HFF-Myc (cell line): ENCODE data around the gene SMURF2.

ENCODE experiments used
- DNase-seq: peaks from one replicate; pipeline ENCODE4 v3.0.0-alpha.2; 2011; ENCODE audit warnings: low read depth; ENCODE audit errors: extremely low read depth
- H3K4me3 ChIP-seq: replicated peaks from 2 replicates; pipeline ENCODE4 v1.5.1; 2011; ENCODE audit warnings: low read depth, mild to moderate bottlenecking, control low read depth, low read length
- TF ChIP-seq, protein P1 (sequence below): IDR thresholded peaks from 2 replicates; pipeline ENCODE4 v1.5.1; 2012; ENCODE audit warnings: mild to moderate bottlenecking, low read depth, low read length, control low read depth; ENCODE audit errors: missing control alignments

SMURF2 gene

DNA sequence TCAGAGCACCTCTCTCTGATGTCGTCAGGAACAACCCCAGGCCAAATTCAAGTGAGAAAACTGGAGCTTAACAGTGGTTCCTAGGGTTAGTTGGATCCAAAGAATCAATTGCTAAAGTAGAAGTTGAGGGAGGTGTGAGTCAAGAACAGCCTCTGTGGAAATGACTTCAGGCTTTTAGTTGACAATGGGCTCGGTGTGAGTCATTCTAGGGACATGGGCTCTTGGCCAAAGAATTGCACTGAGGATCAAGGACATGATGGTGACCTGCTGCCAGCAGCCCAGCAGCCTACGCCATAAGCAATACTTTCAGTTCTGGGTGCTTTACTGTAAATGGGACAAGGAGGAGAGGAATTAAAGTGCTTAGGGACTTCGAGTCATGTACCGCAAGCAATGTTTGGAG is 32.1 kb upstream of the SMURF2 start:
- H3K4me3 ChIP-seq: no peak overlapping the region
- no peak for DNase-seq
- TF ChIP-seq, protein P1, sequence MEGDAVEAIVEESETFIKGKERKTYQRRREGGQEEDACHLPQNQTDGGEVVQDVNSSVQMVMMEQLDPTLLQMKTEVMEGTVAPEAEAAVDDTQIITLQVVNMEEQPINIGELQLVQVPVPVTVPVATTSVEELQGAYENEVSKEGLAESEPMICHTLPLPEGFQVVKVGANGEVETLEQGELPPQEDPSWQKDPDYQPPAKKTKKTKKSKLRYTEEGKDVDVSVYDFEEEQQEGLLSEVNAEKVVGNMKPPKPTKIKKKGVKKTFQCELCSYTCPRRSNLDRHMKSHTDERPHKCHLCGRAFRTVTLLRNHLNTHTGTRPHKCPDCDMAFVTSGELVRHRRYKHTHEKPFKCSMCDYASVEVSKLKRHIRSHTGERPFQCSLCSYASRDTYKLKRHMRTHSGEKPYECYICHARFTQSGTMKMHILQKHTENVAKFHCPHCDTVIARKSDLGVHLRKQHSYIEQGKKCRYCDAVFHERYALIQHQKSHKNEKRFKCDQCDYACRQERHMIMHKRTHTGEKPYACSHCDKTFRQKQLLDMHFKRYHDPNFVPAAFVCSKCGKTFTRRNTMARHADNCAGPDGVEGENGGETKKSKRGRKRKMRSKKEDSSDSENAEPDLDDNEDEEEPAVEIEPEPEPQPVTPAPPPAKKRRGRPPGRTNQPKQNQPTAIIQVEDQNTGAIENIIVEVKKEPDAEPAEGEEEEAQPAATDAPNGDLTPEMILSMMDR: no peak

DNA sequence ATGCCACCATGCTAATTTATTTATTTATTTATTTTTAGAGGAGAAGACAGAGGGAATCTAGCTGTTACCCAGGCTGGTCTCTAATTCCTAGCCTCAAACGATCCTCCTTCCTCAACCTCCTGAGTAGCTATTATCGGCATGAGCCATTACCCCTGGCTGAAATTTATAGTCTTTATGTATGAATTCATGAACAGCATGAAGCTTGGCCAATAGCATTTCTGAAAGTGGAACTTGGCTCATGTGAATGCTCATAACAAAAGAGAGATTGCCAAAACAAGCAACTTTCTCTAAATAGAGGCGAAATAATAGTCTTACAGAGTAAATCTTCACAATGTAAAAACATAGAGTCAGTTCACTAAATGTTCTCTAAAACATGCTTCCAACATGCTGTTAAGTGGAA is 30.1 kb upstream of the SMURF2 start:
- DNase-seq: no peak
- TF ChIP-seq, protein P1: no peak

DNA sequence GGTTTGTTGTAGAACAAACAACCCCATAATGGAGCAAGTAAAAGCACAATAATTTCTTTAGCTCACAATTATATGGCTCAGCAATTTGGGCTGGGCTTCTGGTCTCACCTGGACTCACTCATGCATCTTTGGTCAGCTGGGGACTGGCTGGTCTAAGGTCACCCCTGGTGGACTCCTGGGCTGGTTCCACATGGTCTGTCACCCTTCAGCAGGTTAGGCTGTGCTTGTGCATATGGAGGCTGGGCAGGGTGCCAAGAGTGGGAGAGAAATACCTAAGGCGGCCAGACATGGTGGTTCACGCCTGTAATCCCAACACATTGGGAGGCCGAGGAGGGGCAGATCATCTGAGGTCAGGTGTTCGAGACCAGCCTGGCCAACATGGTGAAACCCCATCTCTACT is 27.0 kb upstream of the SMURF2 start:
- no peak for DNase-seq
- no peak overlapping the region for H3K4me3 ChIP-seq
- TF ChIP-seq, protein P1: no peak

More for the DNA sequence above, 30.1 kb upstream of the SMURF2 start:
- H3K4me3 ChIP-seq: no peak overlapping the region

DNA sequence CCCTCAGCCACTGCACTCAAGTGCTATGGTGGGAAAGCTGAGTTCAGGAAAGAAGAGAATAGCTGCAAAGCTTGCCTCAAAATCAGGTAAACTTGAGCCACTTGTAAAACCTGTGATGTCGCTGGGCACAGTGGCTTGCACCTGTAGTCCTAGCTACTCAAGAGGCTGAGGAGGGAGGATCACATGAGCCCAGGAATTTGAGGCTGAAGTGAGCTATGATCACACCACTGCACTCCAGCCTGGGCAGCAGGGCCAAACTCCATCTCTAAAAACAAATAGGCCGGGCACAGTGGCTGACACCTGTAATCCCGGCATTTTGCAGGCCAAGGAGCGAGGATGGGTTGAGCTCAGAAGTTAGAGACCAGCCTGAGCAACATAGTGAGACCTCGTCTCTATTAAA is 26.4 kb upstream of the SMURF2 start:
- no peak overlapping the region for H3K4me3 ChIP-seq
- DNase-seq: no peak
- TF ChIP-seq, protein P1: no peak

DNA sequence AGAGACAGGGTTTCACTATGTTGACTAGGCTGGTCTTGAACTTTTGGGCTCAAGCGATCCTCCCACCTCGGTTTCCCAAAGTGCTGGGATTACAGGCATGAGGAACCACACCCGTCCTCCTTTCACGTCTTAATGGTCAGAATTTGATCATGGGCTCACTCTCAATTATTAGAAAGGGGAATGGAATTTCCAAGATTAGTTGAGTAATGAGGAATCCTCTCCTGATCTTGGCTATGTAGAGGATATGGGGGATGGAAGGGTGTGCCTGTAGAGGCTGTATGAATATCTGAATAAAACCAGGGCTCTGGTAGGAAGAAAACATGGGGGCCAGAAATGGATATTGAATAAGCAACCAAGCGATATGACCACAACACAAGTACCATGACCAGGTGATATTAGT is 25.9 kb upstream of the SMURF2 start:
- TF ChIP-seq, protein P1: no peak
- H3K4me3 ChIP-seq: no peak overlapping the region
- DNase-seq: no peak

DNA sequence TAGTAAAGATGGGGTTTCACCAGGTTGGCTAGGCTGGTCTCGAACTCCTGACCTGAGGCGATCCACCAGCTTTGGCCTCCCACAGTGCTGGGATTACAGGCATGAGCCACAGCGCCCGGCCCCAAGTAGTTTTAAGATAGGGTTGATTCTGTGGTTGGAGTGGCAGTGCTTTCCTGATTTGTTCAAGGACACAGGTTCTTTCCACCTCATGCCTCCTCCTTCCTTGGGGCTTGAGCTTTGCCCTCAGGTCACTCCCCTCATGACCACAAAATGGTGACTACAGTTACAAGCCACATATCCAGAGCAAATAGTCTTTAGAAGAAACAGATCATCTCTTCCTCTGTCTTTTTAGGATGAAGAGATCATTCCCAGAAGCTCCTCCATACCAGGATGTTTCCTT is 25.3 kb upstream of the SMURF2 start:
- TF ChIP-seq, protein P1: no peak
- no peak for DNase-seq
- H3K4me3 ChIP-seq: no peak overlapping the region

DNA sequence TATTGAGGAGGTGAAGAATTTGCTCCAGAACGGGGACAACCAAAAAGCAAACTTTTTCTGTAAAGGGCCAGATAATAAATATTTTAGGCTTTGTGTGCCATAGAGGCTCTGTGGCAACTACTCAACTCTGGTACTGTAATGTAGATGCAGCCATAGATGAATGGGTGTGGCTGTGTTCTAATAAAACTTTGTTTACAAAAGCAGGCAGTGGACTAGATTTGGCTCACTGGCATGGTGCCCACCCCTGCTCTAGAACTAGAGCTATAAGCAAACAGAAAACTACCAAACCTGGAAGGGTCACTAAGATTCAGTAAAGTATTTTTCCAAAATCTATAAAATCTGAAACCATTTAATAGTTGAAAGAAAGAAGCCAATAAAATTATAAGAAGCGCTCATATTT is 24.6 kb upstream of the SMURF2 start:
- TF ChIP-seq, protein P1: no peak
- H3K4me3 ChIP-seq: no peak overlapping the region
- DNase-seq: no peak
